ENCODE measurements around the gene RHOT2. TPM values are rescaled to one million over a fixed set of nuclear protein-coding genes. Genes with fewer than 3 reads are reported as not detected.

Gene RHOT2
- total RNA-seq, 1 experiment from 2014 or later = 73.8 TPM

DNA sequence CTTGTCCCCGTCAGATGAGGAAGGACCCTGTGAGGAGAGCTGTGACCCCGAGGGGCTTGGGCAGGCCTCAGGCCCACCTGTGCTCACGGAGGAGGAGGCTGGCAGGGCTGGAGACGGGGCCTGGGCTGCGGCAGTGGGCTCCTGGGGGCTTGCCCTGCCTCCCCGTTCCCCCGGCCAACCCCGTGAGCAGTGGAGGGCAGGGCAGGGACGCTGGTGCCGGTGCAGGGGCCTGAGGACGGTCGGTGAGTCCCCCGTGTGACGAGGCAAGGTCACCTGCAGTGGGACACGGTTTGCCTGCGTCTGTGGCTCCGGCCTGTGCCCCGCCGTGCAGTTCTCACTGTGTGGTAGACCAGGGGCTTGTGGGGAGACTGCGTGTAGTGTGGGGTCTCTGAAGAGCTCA is 8.3 kb upstream of the RHOT2 start:
- H3K27ac ChIP-seq (ENCODE audit: low read length) = no peak overlapping the region
- no peaks in the 10 kb centered on the region for H3K9me3 ChIP-seq (ENCODE audit: low read length)
- H4K20me1 ChIP-seq (ENCODE audit: insufficient read depth, low read depth, low read length) = no peaks in the 10 kb centered on the region
- peaks cover 13% of the 10 kb centered on the region for H3K4me1 ChIP-seq (ENCODE audit: low read length)
- no peak overlapping the region for H3K9ac ChIP-seq (ENCODE audit: low read length)
- no peak overlapping the region for H3K4me2 ChIP-seq (ENCODE audit: low read depth, low read length, poor library complexity, severe bottlenecking)
- H3K4me3 ChIP-seq (ENCODE audit: low read length) = no peak overlapping the region
- no peaks in the 10 kb centered on the region for H3K27me3 ChIP-seq (ENCODE audit: low read length)
- H2AFZ ChIP-seq (ENCODE audit: low read length) = no peak overlapping the region
- no peaks in the 10 kb centered on the region; the same call in 1 of the 2 replicates for H3K36me3 ChIP-seq (ENCODE audit: insufficient read depth, low read length)
- DNase-seq = no peak
- H3K9me2 ChIP-seq (replicated peaks; ENCODE audit: insufficient read depth, low read length) = no peaks in the 10 kb centered on the region
- 0 out of 2 replicates have a peak, but pooled peaks cover 3% of the 10 kb centered on the region for H3K79me2 ChIP-seq (ENCODE audit: low read length)

DNA sequence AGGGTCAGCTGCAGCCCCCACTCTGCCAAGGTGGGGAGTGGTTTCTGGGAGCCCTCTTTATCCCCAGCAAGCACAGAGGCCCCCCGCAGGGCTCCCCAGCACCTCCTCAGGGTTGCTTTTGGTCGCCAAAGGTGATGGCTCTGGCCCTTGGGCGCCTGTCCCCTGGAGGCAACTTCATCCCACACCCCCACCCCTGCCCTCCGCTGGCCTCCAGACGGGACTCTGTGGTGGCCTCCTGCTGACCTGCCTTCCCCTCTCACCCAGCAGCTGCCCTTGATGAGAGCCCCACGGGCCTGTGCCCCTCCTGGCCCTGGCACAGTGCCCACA is 7.8 kb upstream of the RHOT2 start:
- H2AFZ ChIP-seq (ENCODE audit: low read length) = no peak overlapping the region
- H3K4me2 ChIP-seq (ENCODE audit: low read depth, low read length, poor library complexity, severe bottlenecking) = peak overlapping the region; percentile 40
- H3K9ac ChIP-seq (ENCODE audit: low read length) = peak overlapping the region; percentile 37
- H3K4me3 ChIP-seq (ENCODE audit: low read length) = no peak overlapping the region
- H4K20me1 ChIP-seq (ENCODE audit: insufficient read depth, low read depth, low read length) = no peaks in the 10 kb centered on the region
- H3K36me3 ChIP-seq (ENCODE audit: insufficient read depth, low read length) = no peaks in the 10 kb centered on the region; the same call in 1 of the 2 replicates
- peak overlapping the region; percentile 22 for H3K27ac ChIP-seq (ENCODE audit: low read length)
- H3K9me3 ChIP-seq (ENCODE audit: low read length) = no peaks in the 10 kb centered on the region
- H3K9me2 ChIP-seq (replicated peaks; ENCODE audit: insufficient read depth, low read length) = no peaks in the 10 kb centered on the region
- peaks cover 13% of the 10 kb centered on the region for H3K4me1 ChIP-seq (ENCODE audit: low read length)
- H3K27me3 ChIP-seq (ENCODE audit: low read length) = no peaks in the 10 kb centered on the region
- 0 out of 2 replicates have a peak, but pooled peaks cover 3% of the 10 kb centered on the region for H3K79me2 ChIP-seq (ENCODE audit: low read length)
- DNase-seq = no peak

DNA sequence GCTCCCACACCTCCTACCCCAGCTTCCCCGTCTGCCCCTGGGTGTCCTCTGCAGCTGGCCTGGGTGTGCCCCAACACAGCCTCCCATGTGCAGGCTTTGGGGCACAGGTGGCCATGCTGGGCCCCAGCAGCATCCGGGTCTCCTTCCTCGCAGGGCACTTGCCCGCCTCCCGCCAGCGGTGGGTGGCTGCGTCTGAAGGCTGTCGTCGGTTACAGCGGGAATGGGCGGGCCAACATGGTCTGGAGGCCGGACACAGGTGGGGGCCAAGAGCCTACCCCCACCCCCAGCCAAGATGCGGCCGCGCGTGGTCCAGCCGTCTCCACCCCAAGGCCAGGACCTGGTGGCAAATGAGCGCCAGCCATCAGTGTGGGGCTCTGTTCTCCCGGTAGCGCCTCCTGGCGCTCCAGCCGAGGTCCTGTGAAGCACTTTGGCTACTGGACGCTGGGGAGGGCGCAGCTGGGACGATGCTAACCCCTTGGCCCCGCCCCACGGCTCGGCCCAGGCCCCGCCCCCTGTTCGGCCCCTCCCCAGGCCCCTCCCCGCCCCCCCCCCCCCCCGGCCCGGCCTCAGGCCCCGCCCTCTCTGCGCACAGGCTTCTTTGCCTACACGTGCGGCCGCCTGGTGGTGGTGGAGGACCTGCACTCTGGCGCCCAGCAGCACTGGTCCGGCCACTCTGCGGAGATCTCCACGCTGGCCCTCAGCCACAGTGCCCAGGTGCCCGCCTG is 7.3 kb upstream of the RHOT2 start:
- Histone ChIP-seq H3K4me2 (ENCODE audit: low read depth, low read length, poor library complexity, severe bottlenecking) (peak overlapping the region; percentile 50), H3K27me3 (ENCODE audit: low read length) (no peaks in the 10 kb centered on the region), H3K9ac (ENCODE audit: low read length) (peak overlapping the region; percentile 60), H3K36me3 (ENCODE audit: insufficient read depth, low read length) (no peaks in the 10 kb centered on the region; the same call in 1 of the 2 replicates), H4K20me1 (ENCODE audit: insufficient read depth, low read depth, low read length) (no peaks in the 10 kb centered on the region), H3K4me1 (ENCODE audit: low read length) (peaks cover 13% of the 10 kb centered on the region), H3K9me3 (ENCODE audit: low read length) (no peaks in the 10 kb centered on the region), H2AFZ (ENCODE audit: low read length) (no peak overlapping the region), H3K9me2 (replicated peaks; ENCODE audit: insufficient read depth, low read length) (no peaks in the 10 kb centered on the region), H3K27ac (ENCODE audit: low read length) (peak overlapping the region; percentile 22), H3K4me3 (ENCODE audit: low read length) (peak overlapping the region; percentile 28; the same call in 1 of the 2 replicates), H3K79me2 (ENCODE audit: low read length) (0 out of 2 replicates have a peak, but pooled peaks cover 3% of the 10 kb centered on the region)
- peak; percentile 95 for DNase-seq

- Histone ChIP-seq H3K4me3 (ENCODE audit: low read length) (peak overlapping the region; percentile 28; the same call in 1 of the 2 replicates), H3K9me3 (ENCODE audit: low read length) (no peaks in the 10 kb centered on the region), H3K9me2 (replicated peaks; ENCODE audit: insufficient read depth, low read length) (no peaks in the 10 kb centered on the region), H3K4me2 (ENCODE audit: low read depth, low read length, poor library complexity, severe bottlenecking) (peak overlapping the region; percentile 50), H3K27me3 (ENCODE audit: low read length) (no peaks in the 10 kb centered on the region), H2AFZ (ENCODE audit: low read length) (no peak overlapping the region), H3K4me1 (ENCODE audit: low read length) (peaks cover 13% of the 10 kb centered on the region), H3K9ac (ENCODE audit: low read length) (peak overlapping the region; percentile 60), H3K36me3 (ENCODE audit: insufficient read depth, low read length) (no peaks in the 10 kb centered on the region; the same call in 1 of the 2 replicates), H3K27ac (ENCODE audit: low read length) (no peak overlapping the region), H3K79me2 (ENCODE audit: low read length) (0 out of 2 replicates have a peak, but pooled peaks cover 3% of the 10 kb centered on the region), H4K20me1 (ENCODE audit: insufficient read depth, low read depth, low read length) (no peaks in the 10 kb centered on the region)
- no peak for DNase-seq
Observed at GRCh38 chr16:661184-661821, 6.6 kb upstream of the RHOT2 start.

- Histone ChIP-seq H3K4me1 (ENCODE audit: low read length) (peaks cover 13% of the 10 kb centered on the region), H3K4me2 (ENCODE audit: low read depth, low read length, poor library complexity, severe bottlenecking) (no peak overlapping the region), H3K79me2 (ENCODE audit: low read length) (0 out of 2 replicates have a peak, but pooled peaks cover 3% of the 10 kb centered on the region), H3K9ac (ENCODE audit: low read length) (no peak overlapping the region), H3K27ac (ENCODE audit: low read length) (no peak overlapping the region), H2AFZ (ENCODE audit: low read length) (no peak overlapping the region), H3K36me3 (ENCODE audit: insufficient read depth, low read length) (no peaks in the 10 kb centered on the region; the same call in 1 of the 2 replicates), H3K27me3 (ENCODE audit: low read length) (no peaks in the 10 kb centered on the region), H4K20me1 (ENCODE audit: insufficient read depth, low read depth, low read length) (no peaks in the 10 kb centered on the region), H3K9me2 (replicated peaks; ENCODE audit: insufficient read depth, low read length) (no peaks in the 10 kb centered on the region), H3K9me3 (ENCODE audit: low read length) (no peaks in the 10 kb centered on the region), H3K4me3 (ENCODE audit: low read length) (no peak overlapping the region)
- no peak for DNase-seq
Observed at GRCh38 chr16:662095-662494, 5.8 kb upstream of the RHOT2 start.

DNA sequence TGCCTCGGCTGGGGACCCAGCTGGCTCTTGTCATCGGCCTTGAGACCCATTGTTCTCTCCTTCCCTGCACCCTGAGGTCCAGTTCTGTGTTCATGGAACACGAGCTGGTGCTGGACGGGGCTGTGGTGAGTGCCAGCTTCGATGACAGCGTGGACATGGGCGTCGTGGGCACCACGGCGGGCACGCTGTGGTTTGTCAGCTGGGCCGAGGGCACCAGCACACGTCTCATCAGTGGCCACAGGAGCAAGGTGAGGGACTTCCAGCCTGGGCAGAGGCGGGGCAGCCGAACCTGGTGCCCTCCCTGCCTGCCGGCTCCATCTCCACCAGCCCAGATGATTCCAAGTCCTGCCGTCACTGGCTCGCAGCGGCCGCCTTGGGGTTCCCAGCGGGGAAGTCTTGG is 5.3 kb upstream of the RHOT2 start:
- Histone ChIP-seq H4K20me1 (ENCODE audit: insufficient read depth, low read depth, low read length) (no peaks in the 10 kb centered on the region), H3K79me2 (ENCODE audit: low read length) (0 out of 2 replicates have a peak, but pooled peaks cover 3% of the 10 kb centered on the region), H3K36me3 (ENCODE audit: insufficient read depth, low read length) (no peaks in the 10 kb centered on the region; the same call in 1 of the 2 replicates), H3K27ac (ENCODE audit: low read length) (no peak overlapping the region), H3K9me3 (ENCODE audit: low read length) (no peaks in the 10 kb centered on the region), H3K9ac (ENCODE audit: low read length) (no peak overlapping the region), H3K27me3 (ENCODE audit: low read length) (no peaks in the 10 kb centered on the region), H3K4me3 (ENCODE audit: low read length) (no peak overlapping the region), H3K4me2 (ENCODE audit: low read depth, low read length, poor library complexity, severe bottlenecking) (no peak overlapping the region), H3K9me2 (replicated peaks; ENCODE audit: insufficient read depth, low read length) (no peaks in the 10 kb centered on the region), H2AFZ (ENCODE audit: low read length) (no peak overlapping the region), H3K4me1 (ENCODE audit: low read length) (peaks cover 13% of the 10 kb centered on the region)
- DNase-seq = no peak

- H3K27me3 ChIP-seq (ENCODE audit: low read length) = no peaks in the 10 kb centered on the region
- peaks cover 15% of the 10 kb centered on the region for H4K20me1 ChIP-seq (ENCODE audit: insufficient read depth, low read depth, low read length)
- no peak overlapping the region for H3K9ac ChIP-seq (ENCODE audit: low read length)
- H3K9me3 ChIP-seq (ENCODE audit: low read length) = no peaks in the 10 kb centered on the region
- H3K79me2 ChIP-seq (ENCODE audit: low read length) = peaks cover 27% of the 10 kb centered on the region
- no peaks in the 10 kb centered on the region for H3K9me2 ChIP-seq (replicated peaks; ENCODE audit: insufficient read depth, low read length)
- peaks cover 8% of the 10 kb centered on the region for H3K4me1 ChIP-seq (ENCODE audit: low read length)
- H3K36me3 ChIP-seq (ENCODE audit: insufficient read depth, low read length) = peaks cover 10% of the 10 kb centered on the region
- H3K4me2 ChIP-seq (ENCODE audit: low read depth, low read length, poor library complexity, severe bottlenecking) = no peak overlapping the region
- no peak overlapping the region for H2AFZ ChIP-seq (ENCODE audit: low read length)
- no peak for DNase-seq
- no peak overlapping the region for H3K4me3 ChIP-seq (ENCODE audit: low read length)
- no peak overlapping the region for H3K27ac ChIP-seq (ENCODE audit: low read length)
Observed at GRCh38 chr16:666572-666971, 1.4 kb upstream of the RHOT2 start.

DNA sequence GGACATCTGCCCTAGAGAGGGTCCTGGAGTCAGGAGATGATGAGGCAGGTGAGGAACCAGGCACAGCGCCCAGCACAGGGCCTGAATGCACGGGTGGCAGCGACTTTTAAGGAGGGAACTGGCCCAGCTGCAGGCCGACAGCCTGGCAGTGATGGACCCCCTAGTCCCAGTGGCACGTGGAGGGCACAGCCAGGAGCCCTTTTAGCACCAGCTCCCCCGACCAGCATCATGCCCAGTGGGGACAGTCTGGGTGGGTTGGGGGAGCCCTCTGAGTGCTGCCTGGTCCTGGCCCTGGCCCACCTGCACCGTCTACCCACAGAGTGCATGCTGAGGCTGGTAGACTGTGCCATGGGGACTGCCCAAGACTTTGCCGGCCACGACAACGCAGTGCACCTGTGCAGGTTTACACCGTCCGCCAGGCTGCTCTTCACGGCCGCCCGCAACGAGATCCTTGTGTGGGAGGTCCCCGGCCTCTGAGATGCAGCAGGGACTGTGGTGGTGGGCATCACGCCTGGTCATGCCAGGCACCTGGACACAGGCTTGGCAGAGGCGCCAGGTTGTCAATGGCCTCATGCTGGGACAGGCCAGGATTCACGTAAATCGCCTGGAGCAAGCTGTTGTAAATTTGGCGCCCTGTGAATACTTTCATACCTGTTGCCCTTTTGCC is 686 bp upstream of the RHOT2 start:
- peaks cover 15% of the 10 kb centered on the region for H4K20me1 ChIP-seq (ENCODE audit: insufficient read depth, low read depth, low read length)
- no peak for DNase-seq
- peak overlapping the region; percentile 87 for H3K4me2 ChIP-seq (ENCODE audit: low read depth, low read length, poor library complexity, severe bottlenecking)
- H3K4me3 ChIP-seq (ENCODE audit: low read length) = peak overlapping the region; percentile 97
- H3K4me1 ChIP-seq (ENCODE audit: low read length) = peaks cover 8% of the 10 kb centered on the region
- H3K79me2 ChIP-seq (ENCODE audit: low read length) = peaks cover 24% of the 10 kb centered on the region
- H3K9me3 ChIP-seq (ENCODE audit: low read length) = no peaks in the 10 kb centered on the region
- no peaks in the 10 kb centered on the region for H3K27me3 ChIP-seq (ENCODE audit: low read length)
- peaks cover 10% of the 10 kb centered on the region for H3K36me3 ChIP-seq (ENCODE audit: insufficient read depth, low read length)
- H2AFZ ChIP-seq (ENCODE audit: low read length) = no peak overlapping the region
- peak overlapping the region; percentile 100 for H3K9ac ChIP-seq (ENCODE audit: low read length)
- H3K27ac ChIP-seq (ENCODE audit: low read length) = no peak overlapping the region
- no peaks in the 10 kb centered on the region for H3K9me2 ChIP-seq (replicated peaks; ENCODE audit: insufficient read depth, low read length)
